HG03439 (cell line): ENCODE data around the gene MOBP.

Experiments used
- ATAC-seq: cut with Tn5 transposase; IDR thresholded peaks from one replicate; pipeline ENCODE4 v1.9.1; 2021; ENCODE audit warnings: mild to moderate bottlenecking, moderate library complexity; ENCODE audit not compliant: unreplicated experiment

MOBP gene

DNA sequence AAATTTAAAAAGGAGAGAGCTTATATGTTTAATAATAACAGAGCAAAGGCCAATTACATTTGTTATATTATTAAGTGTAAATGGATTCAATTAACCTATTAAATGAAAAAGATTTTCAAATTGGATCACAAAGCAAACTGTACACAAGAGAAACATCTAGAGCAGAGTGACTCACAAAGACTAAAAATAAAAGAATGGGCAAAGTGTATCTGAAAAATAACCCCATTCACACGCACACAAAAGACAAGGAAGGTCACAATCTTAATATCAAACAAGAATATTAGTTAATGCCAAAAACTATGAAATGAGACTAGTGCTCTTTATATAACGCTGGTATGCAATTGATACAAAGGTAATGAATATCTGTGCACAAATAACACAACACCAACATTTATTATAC, 65.7 kb downstream of the MOBP start:
- ATAC-seq, result no peak

- ATAC-seq, result peak; percentile 62
Observed at GRCh38 chr3:39540162-39540921, 72.9 kb downstream of the MOBP start.

- no peak for ATAC-seq
Observed at GRCh38 chr3:39541442-39541841, 74.0 kb downstream of the MOBP start.

GRCh38 chr3:39541917-39542329, 74.4 kb downstream of the MOBP start:
- no peak for ATAC-seq

DNA sequence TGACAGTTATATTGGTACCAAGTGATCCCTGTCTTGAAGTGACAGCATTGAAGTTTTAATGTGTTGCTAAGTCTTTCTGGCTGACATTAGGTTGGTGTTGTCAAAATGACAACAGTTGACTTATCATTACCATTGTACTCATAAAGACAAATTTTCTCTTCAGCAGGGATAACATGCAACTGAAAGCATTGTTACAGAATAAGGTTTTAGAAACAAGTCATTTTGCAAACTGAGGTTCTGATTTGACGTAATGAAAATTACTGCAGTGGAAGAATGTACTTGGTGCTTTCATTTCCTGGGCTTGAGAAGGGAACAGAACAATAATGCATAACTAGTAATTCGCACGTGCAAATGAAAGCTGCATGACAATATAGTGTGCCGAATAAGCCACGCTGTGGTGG, 75.1 kb downstream of the MOBP start:
- no peak for ATAC-seq

GRCh38 chr3:39548282-39548681, 80.8 kb downstream of the MOBP start:
- ATAC-seq, result no peak

GRCh38 chr3:39550354-39551051, 83.0 kb downstream of the MOBP start:
- ATAC-seq, result no peak
